AG09319 (cell line): ENCODE measurements around the gene TRIM7.
A peak's percentile ranks its signal among the peaks of the same experiment; 100 is the strongest.

Experiments used
- DNase-seq: peaks from one replicate; pipeline ENCODE4 v3.0.0-alpha.2; 2010; ENCODE audit warnings: low read depth; ENCODE audit errors: extremely low read depth
- TF ChIP-seq, protein P1 (sequence below): IDR thresholded peaks from 2 replicates; pipeline ENCODE4 v1.5.1; 2011; ENCODE audit warnings: low read depth, mild to moderate bottlenecking, inconsistent platforms, low read length, moderate library complexity

TRIM7 gene

DNA sequence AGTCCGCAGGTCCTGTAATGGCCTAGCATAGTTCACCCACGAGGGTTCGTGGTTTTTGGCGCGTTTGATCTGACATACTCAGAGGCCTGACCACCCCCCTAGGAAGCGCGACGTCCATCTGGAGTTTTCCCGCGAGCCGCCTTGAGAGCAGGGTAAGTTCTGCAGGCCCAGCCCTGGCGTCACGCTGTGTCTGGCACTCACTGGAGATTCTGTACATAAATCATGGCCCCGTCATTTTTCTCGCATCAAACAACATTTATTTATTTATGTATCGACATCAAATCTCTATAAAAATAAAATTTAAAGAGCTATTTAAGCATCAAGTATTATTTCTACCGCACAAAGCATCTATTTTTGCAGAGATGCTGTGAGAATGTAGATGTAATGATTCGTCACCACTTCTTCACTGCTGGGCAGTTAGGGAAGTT, 17.6 kb upstream of the TRIM7 start:
- no peak for DNase-seq
- TF ChIP-seq, protein P1, sequence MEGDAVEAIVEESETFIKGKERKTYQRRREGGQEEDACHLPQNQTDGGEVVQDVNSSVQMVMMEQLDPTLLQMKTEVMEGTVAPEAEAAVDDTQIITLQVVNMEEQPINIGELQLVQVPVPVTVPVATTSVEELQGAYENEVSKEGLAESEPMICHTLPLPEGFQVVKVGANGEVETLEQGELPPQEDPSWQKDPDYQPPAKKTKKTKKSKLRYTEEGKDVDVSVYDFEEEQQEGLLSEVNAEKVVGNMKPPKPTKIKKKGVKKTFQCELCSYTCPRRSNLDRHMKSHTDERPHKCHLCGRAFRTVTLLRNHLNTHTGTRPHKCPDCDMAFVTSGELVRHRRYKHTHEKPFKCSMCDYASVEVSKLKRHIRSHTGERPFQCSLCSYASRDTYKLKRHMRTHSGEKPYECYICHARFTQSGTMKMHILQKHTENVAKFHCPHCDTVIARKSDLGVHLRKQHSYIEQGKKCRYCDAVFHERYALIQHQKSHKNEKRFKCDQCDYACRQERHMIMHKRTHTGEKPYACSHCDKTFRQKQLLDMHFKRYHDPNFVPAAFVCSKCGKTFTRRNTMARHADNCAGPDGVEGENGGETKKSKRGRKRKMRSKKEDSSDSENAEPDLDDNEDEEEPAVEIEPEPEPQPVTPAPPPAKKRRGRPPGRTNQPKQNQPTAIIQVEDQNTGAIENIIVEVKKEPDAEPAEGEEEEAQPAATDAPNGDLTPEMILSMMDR = no peak

GRCh38 chr5:181221792-181222629, 17.0 kb upstream of the TRIM7 start:
- TF ChIP-seq, protein P1 = no peak
- peak; percentile 93 for DNase-seq

- no peak for DNase-seq
- TF ChIP-seq, protein P1 = no peak
Measured at GRCh38 chr5:181221105-181221791, 16.3 kb upstream of the TRIM7 start.

DNA sequence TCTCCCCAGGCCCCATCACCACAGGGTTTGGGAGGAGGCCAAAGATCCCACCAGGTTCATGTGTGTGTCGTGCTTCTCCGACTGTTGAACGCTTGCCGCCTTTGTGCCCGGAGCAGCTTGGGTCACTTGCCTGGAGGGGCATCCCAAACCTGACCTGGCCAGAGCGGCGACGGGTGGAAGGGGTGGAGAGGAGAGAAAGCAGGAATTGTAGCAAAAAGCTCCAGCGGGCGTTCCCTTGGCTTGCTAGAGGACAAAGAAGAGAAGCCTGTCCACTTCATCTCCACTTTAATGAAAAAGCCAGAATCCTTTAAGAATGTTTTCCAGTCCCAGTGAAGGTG, 15.2 kb upstream of the TRIM7 start:
- no peak for DNase-seq
- TF ChIP-seq, protein P1 = no peak

- TF ChIP-seq, protein P1 = no peak
- no peak for DNase-seq
Measured at GRCh38 chr5:181219262-181220177, 14.5 kb upstream of the TRIM7 start.

GRCh38 chr5:181218795-181219124, 13.8 kb upstream of the TRIM7 start:
- DNase-seq = no peak
- TF ChIP-seq, protein P1 = no peak

- TF ChIP-seq, protein P1 = no peak
- DNase-seq = no peak
Measured at GRCh38 chr5:181217803-181218062, 12.7 kb upstream of the TRIM7 start.
